Large intestine (tissue), 3 donors: ENCODE measurements around the gene RTN4RL1. TPM values are rescaled to one million over a fixed set of nuclear protein-coding genes. Genes with fewer than 3 reads are reported as not detected.

Experiments used
- DNase-seq, 2 donors: peaks; one replicate each; pipeline versions ENCODE4 v3.0.0 to v3.0.0-alpha.2; 2013
- H3K27ac ChIP-seq: one replicate; pipeline ENCODE4 v1.5.1; 2013; ENCODE audit warnings: low read length
- H3K27me3 ChIP-seq: 2 replicates; pipeline ENCODE4 v1.6.1; 2013; ENCODE audit warnings: low read length; ENCODE audit not compliant: control insufficient read depth, insufficient read depth
- H3K36me3 ChIP-seq: 2 replicates; pipeline ENCODE4 v1.6.1; 2013; ENCODE audit warnings: low read length; ENCODE audit not compliant: control insufficient read depth, insufficient read depth
- H3K4me1 ChIP-seq: one replicate; pipeline ENCODE4 v1.6.1; 2013; ENCODE audit warnings: low read length; ENCODE audit not compliant: control insufficient read depth, insufficient read depth
- H3K4me3 ChIP-seq: one replicate; pipeline ENCODE4 v1.5.1; 2013; ENCODE audit warnings: low read length
- H3K9me3 ChIP-seq: one replicate; pipeline ENCODE4 v1.6.1; 2013; ENCODE audit warnings: mild to moderate bottlenecking, low read depth, low read length, moderate library complexity; ENCODE audit not compliant: control insufficient read depth
- WGBS: methylation state at CpG from one replicate; pipeline ENCODE4 v1.1.5; 2013; ENCODE audit warnings: low lambda C conversion rate; ENCODE audit not compliant: insufficient coverage; 5-methylcytosine and 5-hydroxymethylcytosine counted together
- polyA plus RNA-seq: library from polyadenylated mRNA; unstranded; fragments of 120-200 nt; gene quantifications from one replicate; pipeline ENCODE4 v1.2.1, GENCODE V29; 2013

The RTN4RL1 gene
- polyA plus RNA-seq, 1 donor = 0.45 TPM

DNA sequence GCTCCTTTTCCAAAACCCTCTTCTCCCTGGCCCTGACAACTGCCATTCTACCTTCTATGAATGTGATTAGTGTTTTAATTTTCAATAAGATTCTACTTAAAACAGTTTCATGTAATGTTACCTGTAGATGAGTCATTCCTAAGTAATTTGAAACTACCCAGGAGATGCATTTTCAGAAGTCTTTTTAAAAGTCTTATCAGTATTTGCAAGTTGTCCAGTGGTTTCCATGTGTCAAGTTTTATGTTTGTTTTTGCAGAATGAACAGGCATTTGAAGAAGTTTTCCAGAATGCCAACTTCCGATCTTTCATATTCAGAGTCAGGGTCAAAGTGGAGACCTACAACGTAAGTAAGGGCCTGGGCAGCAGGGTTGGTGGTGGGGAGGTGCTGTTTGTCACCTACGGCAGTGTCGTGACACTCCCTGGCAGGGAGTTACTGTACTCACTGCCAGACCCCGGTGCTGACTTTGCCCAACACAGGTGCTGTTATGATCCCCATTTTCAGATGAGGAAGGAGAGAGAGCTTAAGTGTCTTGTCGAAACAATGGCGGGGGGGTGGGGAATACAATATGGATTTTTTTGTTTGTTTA lies 130.3 kb downstream of the RTN4RL1 start:
- peaks cover 66% of the 10 kb centered on the region for H3K36me3 ChIP-seq
- WGBS = no CpG with 5 or more reads among the region's 7 CpGs

GRCh38 chr17:1890758-1891450 lies 134.2 kb downstream of the RTN4RL1 start:
- 100% methylated on average over 3 of the region's 15 CpGs for WGBS
- no peak overlapping the region for H3K27ac ChIP-seq
- no peaks in the 10 kb centered on the region for H3K9me3 ChIP-seq
- no peaks in the 10 kb centered on the region for H3K4me1 ChIP-seq
- DNase-seq = no peak
- no peak overlapping the region for H3K4me3 ChIP-seq
- no peaks in the 10 kb centered on the region for H3K27me3 ChIP-seq
- H3K36me3 ChIP-seq = peaks cover 70% of the 10 kb centered on the region

More for the DNA sequence above, 130.3 kb downstream of the RTN4RL1 start:
- Histone ChIP-seq H3K27me3 (no peaks in the 10 kb centered on the region), H3K9me3 (no peaks in the 10 kb centered on the region), H3K4me1 (no peaks in the 10 kb centered on the region), H3K27ac (no peak overlapping the region), H3K4me3 (no peak overlapping the region)
- DNase-seq = no peak

GRCh38 chr17:1888741-1889140 lies 136.4 kb downstream of the RTN4RL1 start:
- Histone ChIP-seq H3K4me3 (no peak overlapping the region), H3K36me3 (peaks cover 76% of the 10 kb centered on the region)
- 100% methylated on average over 3 of the region's 14 CpGs for WGBS

More at GRCh38 chr17:1888741-1889140, 136.4 kb downstream of the RTN4RL1 start:
- no peak overlapping the region for H3K27ac ChIP-seq
- H3K4me1 ChIP-seq = no peaks in the 10 kb centered on the region
- H3K9me3 ChIP-seq = no peaks in the 10 kb centered on the region
- no peak for DNase-seq
- no peaks in the 10 kb centered on the region for H3K27me3 ChIP-seq

Other genes with a start within 250 kb of the RTN4RL1 start
- gene SMYD4, start 195.4 kb downstream of the RTN4RL1 start, polyA plus RNA-seq = 15.4 TPM
- gene RPA1, start 195.3 kb downstream of the RTN4RL1 start, polyA plus RNA-seq = 64.4 TPM
- gene DPH1, start 4.8 kb upstream of the RTN4RL1 start, polyA plus RNA-seq = 40.4 TPM
- gene OVCA2, start 16.7 kb upstream of the RTN4RL1 start, polyA plus RNA-seq = 26.8 TPM
- gene HIC1, start 29.8 kb upstream of the RTN4RL1 start, polyA plus RNA-seq = 15.9 TPM